ENCODE data around the gene ERMP1.
"Not testable (repeated sequence)": the region's sequence is repeated elsewhere in the genome, so short reads cannot be mapped to it uniquely, and the experiment has no call there.

ERMP1 gene

GRCh38 chr9:5820425-5820824, 12.5 kb downstream of the ERMP1 start:
- DNase-seq (ENCODE audit: low read depth in 2 of 2) = no peak

GRCh38 chr9:5819174-5819573, 13.7 kb downstream of the ERMP1 start:
- no peak for DNase-seq (ENCODE audit: low read depth in 2 of 2)

- no peak for DNase-seq (ENCODE audit: low read depth in 2 of 2)
These were observed 14.3 kb downstream of the ERMP1 start for GRCh38 chr9:5818424-5819142.

GRCh38 chr9:5817862-5818261, 15.1 kb downstream of the ERMP1 start:
- no peak for DNase-seq (ENCODE audit: low read depth in 2 of 2)

- DNase-seq (ENCODE audit: low read depth in 2 of 2) = no peak
These were observed 17.5 kb downstream of the ERMP1 start for GRCh38 chr9:5815461-5815860.

GRCh38 chr9:5813824-5814223, 19.1 kb downstream of the ERMP1 start:
- DNase-seq (ENCODE audit: low read depth in 2 of 2) = no peak

- no peak for DNase-seq (ENCODE audit: low read depth in 2 of 2)
These were observed 21.2 kb downstream of the ERMP1 start for GRCh38 chr9:5811751-5812150.

GRCh38 chr9:5805478-5805877, 27.4 kb downstream of the ERMP1 start:
- DNase-seq (ENCODE audit: low read depth in 2 of 2) = no peak

GRCh38 chr9:5801739-5802113, 31.2 kb downstream of the ERMP1 start:
- no peak for DNase-seq (ENCODE audit: low read depth in 2 of 2)

GRCh38 chr9:5800969-5801738, 31.8 kb downstream of the ERMP1 start:
- no peak for DNase-seq (ENCODE audit: low read depth in 2 of 2)

- DNase-seq (ENCODE audit: low read depth in 2 of 2) = not testable (repeated sequence)
These were observed 32.5 kb downstream of the ERMP1 start for GRCh38 chr9:5800378-5800777.

GRCh38 chr9:5799314-5799713, 33.6 kb downstream of the ERMP1 start:
- DNase-seq (ENCODE audit: low read depth in 2 of 2) = no peak

GRCh38 chr9:5798581-5798980, 34.3 kb downstream of the ERMP1 start:
- DNase-seq (ENCODE audit: low read depth in 2 of 2) = no peak

GRCh38 chr9:5796298-5796697, 36.6 kb downstream of the ERMP1 start:
- DNase-seq (ENCODE audit: low read depth in 2 of 2) = no peak

- no peak for DNase-seq (ENCODE audit: low read depth in 2 of 2)
These were observed 39.1 kb downstream of the ERMP1 start for GRCh38 chr9:5793812-5794211.

- DNase-seq (ENCODE audit: low read depth in 2 of 2) = no peak
These were observed 41.0 kb downstream of the ERMP1 start for GRCh38 chr9:5791870-5792269.

- no peak for DNase-seq (ENCODE audit: low read depth in 2 of 2)
These were observed 42.0 kb downstream of the ERMP1 start for GRCh38 chr9:5790923-5791322.

GRCh38 chr9:5789489-5789888, 43.4 kb downstream of the ERMP1 start:
- no peak for DNase-seq (ENCODE audit: low read depth in 2 of 2)

GRCh38 chr9:5787759-5788302, 45.1 kb downstream of the ERMP1 start:
- no peak for DNase-seq (ENCODE audit: low read depth in 2 of 2)

GRCh38 chr9:5787220-5787619, 45.7 kb downstream of the ERMP1 start:
- no peak for DNase-seq (ENCODE audit: low read depth in 2 of 2)

- DNase-seq (ENCODE audit: low read depth in 2 of 2) = no peak
These were observed 46.4 kb downstream of the ERMP1 start for GRCh38 chr9:5786370-5787127.

- DNase-seq (ENCODE audit: low read depth in 2 of 2) = no peak
These were observed 48.2 kb downstream of the ERMP1 start for GRCh38 chr9:5784526-5785315.
